ENCODE data around the gene TNIP1. TPM values are rescaled to one million over a fixed set of nuclear protein-coding genes. Genes with fewer than 3 reads are reported as not detected.

TNIP1 gene
- total and polyA plus RNA-seq, 7 donors = 55.1 to 210 (median 73.1) TPM

- peaks cover 0 to 55% (median 39%) of the 10 kb centered on the region in 4 donors for H3K4me1 ChIP-seq
- H3K27ac ChIP-seq = peak overlapping the region; percentile 71 to 83 (median 78)
- no peak for TF ChIP-seq EP300 (IDR thresholded peaks at IDR 0.05)
- TF ChIP-seq, protein P1, sequence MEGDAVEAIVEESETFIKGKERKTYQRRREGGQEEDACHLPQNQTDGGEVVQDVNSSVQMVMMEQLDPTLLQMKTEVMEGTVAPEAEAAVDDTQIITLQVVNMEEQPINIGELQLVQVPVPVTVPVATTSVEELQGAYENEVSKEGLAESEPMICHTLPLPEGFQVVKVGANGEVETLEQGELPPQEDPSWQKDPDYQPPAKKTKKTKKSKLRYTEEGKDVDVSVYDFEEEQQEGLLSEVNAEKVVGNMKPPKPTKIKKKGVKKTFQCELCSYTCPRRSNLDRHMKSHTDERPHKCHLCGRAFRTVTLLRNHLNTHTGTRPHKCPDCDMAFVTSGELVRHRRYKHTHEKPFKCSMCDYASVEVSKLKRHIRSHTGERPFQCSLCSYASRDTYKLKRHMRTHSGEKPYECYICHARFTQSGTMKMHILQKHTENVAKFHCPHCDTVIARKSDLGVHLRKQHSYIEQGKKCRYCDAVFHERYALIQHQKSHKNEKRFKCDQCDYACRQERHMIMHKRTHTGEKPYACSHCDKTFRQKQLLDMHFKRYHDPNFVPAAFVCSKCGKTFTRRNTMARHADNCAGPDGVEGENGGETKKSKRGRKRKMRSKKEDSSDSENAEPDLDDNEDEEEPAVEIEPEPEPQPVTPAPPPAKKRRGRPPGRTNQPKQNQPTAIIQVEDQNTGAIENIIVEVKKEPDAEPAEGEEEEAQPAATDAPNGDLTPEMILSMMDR (IDR thresholded peaks at IDR 0.05) = no peak
- no peak for TF ChIP-seq POLR2A (IDR thresholded peaks at IDR 0.05)
- peak in 1 of 4 donors; percentile 2 for TF ChIP-seq POLR2AphosphoS5 (IDR thresholded peaks at IDR 0.05)
- H3K4me3 ChIP-seq = peak overlapping the region; percentile 58 to 72 (median 66)
- intact Hi-C loops (cut with DNase I) = no loop called here
- H3K9me3 ChIP-seq = no peaks in the 10 kb centered on the region
- WGBS, 2 donors = 86 to 87% methylated on average over 6 of the region's 6 CpGs
- H3K27me3 ChIP-seq = no peaks in the 10 kb centered on the region
- no peak for DNase-seq
- H3K36me3 ChIP-seq = peaks cover 0 to 12% (median 2%) of the 10 kb centered on the region in 4 donors
These were observed 59.1 kb downstream of the TNIP1 start for GRCh38 chr5:151021746-151022145.

DNA sequence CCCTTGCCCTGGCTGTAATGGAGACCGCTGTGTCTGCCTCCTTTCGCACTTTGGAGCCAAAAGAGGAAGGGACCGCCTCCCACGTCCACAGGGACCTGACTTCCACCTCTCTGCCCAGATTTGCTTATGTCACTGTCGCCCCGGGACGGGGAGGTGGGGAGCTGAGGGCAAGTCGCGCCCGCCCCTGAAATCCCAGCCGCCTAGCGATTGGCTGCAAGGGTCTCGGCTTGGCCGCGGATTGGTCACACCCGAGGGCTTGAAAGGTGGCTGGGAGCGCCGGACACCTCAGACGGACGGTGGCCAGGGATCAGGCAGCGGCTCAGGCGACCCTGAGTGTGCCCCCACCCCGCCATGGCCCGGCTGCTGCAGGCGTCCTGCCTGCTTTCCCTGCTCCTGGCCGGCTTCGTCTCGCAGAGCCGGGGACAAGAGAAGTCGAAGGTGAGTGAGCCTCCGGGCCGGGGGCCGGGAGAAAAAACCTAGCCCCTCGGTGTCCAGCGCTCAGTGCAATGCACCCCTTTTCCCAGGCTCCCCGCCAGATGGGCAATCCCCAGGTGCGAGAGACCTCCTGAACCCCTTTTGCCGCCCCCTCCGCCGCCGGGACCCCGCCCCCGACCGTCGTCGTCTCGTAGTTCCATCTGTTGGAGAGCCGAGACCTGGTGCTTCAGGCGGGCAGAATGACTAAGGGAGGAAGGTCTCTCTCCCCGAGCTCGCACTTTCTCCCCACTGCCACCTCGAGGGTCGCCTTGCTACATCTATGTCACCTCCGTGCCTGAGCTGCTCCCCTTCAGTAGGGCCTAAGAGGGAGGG, 60.3 kb downstream of the TNIP1 start, which contains the start of gene GPX3:
Gene GPX3 (plus strand): TSS at position 288 of the 807 bp plus-strand sequence. CDS start 64 bp downstream, at position 352.
- Histone ChIP-seq H3K9me3 (no peaks in the 10 kb centered on the region), H3K36me3 (peaks cover 0 to under 1% (median 0%) of the 10 kb centered on the region in 4 donors), H3K4me1 (peaks cover 0 to 44% (median 35%) of the 10 kb centered on the region in 4 donors), H3K27ac (peak within 1 kb of the TSS; percentile 71 to 83 (median 78)), H3K4me3 (peak within 1 kb of the TSS; percentile 58 to 72 (median 66)), H3K27me3 (no peaks in the 10 kb centered on the region)
- 2% methylated on average over 54 of the region's 54 CpGs for WGBS, 2 donors
- peak; percentile 98 for DNase-seq
- peak; percentile 74 to 96 (median 90) for TF ChIP-seq POLR2AphosphoS5 (IDR thresholded peaks at IDR 0.05)
- TF ChIP-seq, protein P1 (IDR thresholded peaks at IDR 0.05) = no peak
- TF ChIP-seq EP300 (IDR thresholded peaks at IDR 0.05) = no peak
- peak; percentile 60 to 70 for TF ChIP-seq POLR2A (IDR thresholded peaks at IDR 0.05)
- intact Hi-C loops (cut with DNase I) = no loop called here

DNA sequence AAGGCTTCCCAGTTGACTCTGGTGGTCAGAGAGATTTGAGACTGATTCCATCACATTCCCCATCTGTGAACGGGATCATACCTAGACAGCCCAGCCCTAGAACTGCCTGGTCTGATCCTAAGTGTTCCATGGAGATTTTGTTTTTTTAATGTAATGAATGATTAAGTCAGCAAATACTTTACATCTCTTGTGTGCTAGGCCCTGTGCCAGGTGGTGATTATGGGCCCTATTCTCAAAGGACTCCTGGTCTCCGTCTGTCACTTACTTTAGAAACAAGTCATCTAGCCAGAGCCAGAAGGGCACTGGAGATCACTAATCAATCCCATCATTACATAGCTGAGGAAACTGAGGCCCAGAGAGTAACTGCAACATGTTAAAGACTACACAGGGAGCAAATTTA, 61.5 kb downstream of the TNIP1 start:
- no peak for DNase-seq
- H3K27ac ChIP-seq = peak overlapping the region in 2 of 4 donors; percentile 80 to 83
- TF ChIP-seq EP300 (IDR thresholded peaks at IDR 0.05) (no peak), POLR2AphosphoS5 (IDR thresholded peaks at IDR 0.05) (no peak), POLR2A (IDR thresholded peaks at IDR 0.05) (no peak)
- TF ChIP-seq, protein P1 (IDR thresholded peaks at IDR 0.05) = no peak
- 84 to 89% methylated on average over 2 of the region's 2 CpGs for WGBS, 2 donors
- H3K27me3 ChIP-seq = no peaks in the 10 kb centered on the region
- no peaks in the 10 kb centered on the region for H3K9me3 ChIP-seq
- intact Hi-C loops (cut with DNase I) = no loop called here
- H3K4me1 ChIP-seq = peaks cover 0 to 37% (median 27%) of the 10 kb centered on the region in 4 donors
- no peak overlapping the region for H3K4me3 ChIP-seq
- H3K36me3 ChIP-seq = no peaks in the 10 kb centered on the region

DNA sequence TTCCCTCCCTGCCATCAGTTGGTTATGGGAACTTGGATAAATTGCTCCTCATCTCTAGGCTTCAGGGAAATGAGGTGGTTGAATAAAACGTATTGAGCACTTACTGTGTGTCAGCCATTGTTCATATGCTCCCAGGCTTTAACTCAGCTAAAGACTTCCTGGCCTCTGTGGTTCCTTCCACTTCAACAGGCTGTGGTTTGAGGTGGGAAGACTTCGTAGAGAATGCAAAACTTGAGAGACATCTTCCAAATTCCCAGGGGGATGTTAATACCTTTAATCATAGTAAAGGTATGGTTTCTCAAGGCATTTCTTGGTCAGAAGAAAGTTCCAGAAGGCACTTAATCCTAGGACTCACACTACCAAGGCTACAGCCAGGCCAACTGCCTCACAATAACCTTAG, 62.0 kb downstream of the TNIP1 start:
- WGBS, 2 donors = 52 to 82% methylated on average over 2 of the region's 2 CpGs
- no peak overlapping the region for H3K27ac ChIP-seq
- TF ChIP-seq EP300 (IDR thresholded peaks at IDR 0.05) = no peak
- TF ChIP-seq, protein P1 (IDR thresholded peaks at IDR 0.05) = no peak
- no peak for TF ChIP-seq POLR2A (IDR thresholded peaks at IDR 0.05)
- TF ChIP-seq POLR2AphosphoS5 (IDR thresholded peaks at IDR 0.05) = no peak

More for the DNA sequence above, 62.0 kb downstream of the TNIP1 start:
- Histone ChIP-seq H3K9me3 (no peaks in the 10 kb centered on the region), H3K36me3 (no peaks in the 10 kb centered on the region), H3K4me3 (no peak overlapping the region), H3K27me3 (no peaks in the 10 kb centered on the region), H3K4me1 (peaks cover 0 to 32% (median 22%) of the 10 kb centered on the region in 4 donors)
- no peak for DNase-seq
- intact Hi-C loops (cut with DNase I) = no loop called here

Data from sigmoid colon (tissue), 7 donors.